ENCODE results near the gene PLCH2.

GRCh38 chr1:2497891-2498290 lies 21.8 kb downstream of the PLCH2 start:
- TF ChIP-seq, protein P1, sequence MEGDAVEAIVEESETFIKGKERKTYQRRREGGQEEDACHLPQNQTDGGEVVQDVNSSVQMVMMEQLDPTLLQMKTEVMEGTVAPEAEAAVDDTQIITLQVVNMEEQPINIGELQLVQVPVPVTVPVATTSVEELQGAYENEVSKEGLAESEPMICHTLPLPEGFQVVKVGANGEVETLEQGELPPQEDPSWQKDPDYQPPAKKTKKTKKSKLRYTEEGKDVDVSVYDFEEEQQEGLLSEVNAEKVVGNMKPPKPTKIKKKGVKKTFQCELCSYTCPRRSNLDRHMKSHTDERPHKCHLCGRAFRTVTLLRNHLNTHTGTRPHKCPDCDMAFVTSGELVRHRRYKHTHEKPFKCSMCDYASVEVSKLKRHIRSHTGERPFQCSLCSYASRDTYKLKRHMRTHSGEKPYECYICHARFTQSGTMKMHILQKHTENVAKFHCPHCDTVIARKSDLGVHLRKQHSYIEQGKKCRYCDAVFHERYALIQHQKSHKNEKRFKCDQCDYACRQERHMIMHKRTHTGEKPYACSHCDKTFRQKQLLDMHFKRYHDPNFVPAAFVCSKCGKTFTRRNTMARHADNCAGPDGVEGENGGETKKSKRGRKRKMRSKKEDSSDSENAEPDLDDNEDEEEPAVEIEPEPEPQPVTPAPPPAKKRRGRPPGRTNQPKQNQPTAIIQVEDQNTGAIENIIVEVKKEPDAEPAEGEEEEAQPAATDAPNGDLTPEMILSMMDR (IDR thresholded peaks at IDR 0.05; ENCODE audit: poor library complexity, severe bottlenecking), result no peak
- TF ChIP-seq REST (IDR thresholded peaks at IDR 0.05; ENCODE audit: borderline replicate concordance) (no peak), EP300 (conservative IDR thresholded peaks at IDR 0.05; ENCODE audit: poor library complexity, severe bottlenecking) (no peak), POLR2AphosphoS5 (IDR thresholded peaks at IDR 0.05) (no peak), EZH2 (IDR thresholded peaks at IDR 0.05; ENCODE audit: borderline replicate concordance, insufficient read depth, low read length, poor library complexity, severe bottlenecking) (no peak), RAD21 (conservative IDR thresholded peaks at IDR 0.05) (no peak)
